ENCODE results near the gene PIK3R2.

PIK3R2 gene

DNA sequence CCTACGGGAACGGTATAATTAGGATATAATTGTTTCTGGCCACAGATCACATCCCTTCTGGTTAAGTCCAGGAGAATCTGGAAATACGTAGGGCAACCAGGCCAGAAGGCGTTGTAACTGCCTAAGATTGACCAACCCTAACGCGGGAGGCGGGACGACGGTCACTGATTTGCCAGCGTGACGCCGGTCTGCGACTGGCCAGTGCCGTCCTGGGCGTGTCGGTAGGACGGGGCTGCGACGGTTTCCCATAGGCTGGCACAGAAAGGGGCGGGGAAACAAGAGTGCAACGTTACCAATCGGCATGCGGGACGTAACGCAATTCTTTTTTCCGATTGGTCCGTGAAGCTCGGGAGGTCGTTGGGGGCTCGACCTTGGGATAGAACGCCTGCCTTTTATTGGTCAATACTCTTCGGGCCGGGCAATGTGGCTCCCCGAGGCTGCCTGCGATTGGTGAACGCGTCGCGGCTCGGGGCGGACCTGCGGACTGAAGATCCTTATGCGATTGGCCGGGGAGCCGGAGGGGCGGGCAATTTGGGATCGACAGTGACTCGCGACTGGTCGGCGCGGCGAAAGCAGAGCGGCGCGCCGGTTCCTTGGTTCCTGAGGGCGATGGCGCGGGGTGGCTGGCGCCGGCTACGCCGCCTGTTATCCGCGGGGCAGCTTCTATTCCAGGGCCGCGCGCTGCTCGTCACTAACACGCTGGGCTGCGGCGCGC, 39.9 kb downstream of the PIK3R2 start, which contains the start of gene MPV17L2:
Gene MPV17L2, plus strand, starts transcription at position 546 of the 715 bp plus-strand sequence. Its CDS starts 64 bp downstream, at position 610.
- Mint-ChIP-seq H3K27ac (peak within 1 kb of the TSS; percentile 89), H3K4me3 (peak within 1 kb of the TSS; percentile 83)

DNA sequence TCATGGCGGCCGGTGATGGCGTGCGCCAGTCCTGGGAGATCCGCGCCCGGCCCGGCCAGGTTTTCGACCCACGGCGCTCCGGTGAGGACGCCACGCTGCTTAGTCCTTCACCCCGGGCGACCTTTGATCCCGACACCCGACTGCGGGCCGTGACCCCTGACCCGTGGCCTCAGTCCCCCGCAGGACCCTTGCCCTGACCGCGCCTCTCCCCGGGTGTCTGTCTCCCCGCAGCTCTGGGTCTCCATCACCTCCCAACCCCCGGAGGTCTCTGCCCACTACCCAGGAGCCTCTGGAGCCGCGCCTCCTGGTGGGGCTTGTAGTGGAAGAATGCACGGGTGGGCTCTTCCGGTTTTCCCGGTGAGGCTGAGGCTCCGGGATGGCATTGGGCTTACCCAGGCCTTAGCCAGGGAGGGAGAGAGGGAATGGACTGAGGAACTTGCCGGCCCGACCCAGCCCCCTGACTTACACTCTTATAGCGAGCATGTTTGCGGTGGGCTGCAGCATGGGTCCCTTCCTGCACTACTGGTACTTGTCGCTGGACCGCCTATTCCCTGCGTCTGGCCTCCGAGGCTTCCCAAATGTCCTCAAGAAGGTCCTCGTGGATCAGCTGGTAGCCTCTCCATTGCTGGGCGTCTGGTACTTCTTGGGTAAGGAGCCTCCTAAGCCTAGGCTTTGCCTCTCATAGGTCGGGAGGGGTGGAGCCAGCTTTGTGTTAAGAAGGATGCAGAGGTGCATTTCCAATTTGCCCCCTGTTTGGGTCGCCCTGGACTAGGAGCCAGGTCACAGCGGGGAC, 40.6 kb downstream of the PIK3R2 start:
- peaks cover 7% of the 10 kb centered on the region for H3K36me3 Mint-ChIP-seq (ENCODE audit: low read depth)
- H3K9me3 Mint-ChIP-seq, result no peaks in the 10 kb centered on the region
- H3K27ac Mint-ChIP-seq, result peak overlapping the region; percentile 89
- no peaks in the 10 kb centered on the region for H3K27me3 Mint-ChIP-seq (ENCODE audit: low read depth)
- peaks cover 22% of the 10 kb centered on the region for H3K4me1 Mint-ChIP-seq (ENCODE audit: low read depth)
- peak overlapping the region; percentile 83 for H3K4me3 Mint-ChIP-seq

More for the DNA sequence above, 39.9 kb downstream of the PIK3R2 start, which contains the start of gene MPV17L2:
- Mint-ChIP-seq H3K36me3 (ENCODE audit: low read depth) (no peaks in the 10 kb centered on the region), H3K27me3 (ENCODE audit: low read depth) (no peaks in the 10 kb centered on the region), H3K9me3 (no peaks in the 10 kb centered on the region), H3K4me1 (ENCODE audit: low read depth) (peaks cover 22% of the 10 kb centered on the region)

DNA sequence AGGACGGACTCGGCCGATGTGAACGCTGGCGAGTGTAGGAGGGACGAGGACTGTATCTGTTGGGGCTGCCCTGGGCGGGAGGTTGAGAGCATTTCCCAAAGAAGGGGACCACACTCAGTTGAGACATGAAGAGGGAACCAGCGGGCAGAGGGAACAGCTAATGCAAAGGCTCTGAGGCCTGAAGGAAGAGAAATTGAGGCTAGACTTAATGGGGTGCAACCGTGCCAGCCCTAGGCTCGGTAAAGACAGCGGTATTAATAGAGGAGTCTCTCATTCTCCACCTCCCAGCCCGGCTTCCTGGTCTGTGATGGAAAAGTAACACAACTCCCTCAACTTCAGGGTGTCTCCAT, 41.2 kb downstream of the PIK3R2 start:
- no peaks in the 10 kb centered on the region for H3K9me3 Mint-ChIP-seq
- H3K36me3 Mint-ChIP-seq (ENCODE audit: low read depth), result peaks cover 12% of the 10 kb centered on the region
- peak overlapping the region; percentile 83 for H3K4me3 Mint-ChIP-seq
- no peaks in the 10 kb centered on the region for H3K27me3 Mint-ChIP-seq (ENCODE audit: low read depth)
- peak overlapping the region; percentile 65 for H3K27ac Mint-ChIP-seq
- peaks cover 22% of the 10 kb centered on the region for H3K4me1 Mint-ChIP-seq (ENCODE audit: low read depth)

DNA sequence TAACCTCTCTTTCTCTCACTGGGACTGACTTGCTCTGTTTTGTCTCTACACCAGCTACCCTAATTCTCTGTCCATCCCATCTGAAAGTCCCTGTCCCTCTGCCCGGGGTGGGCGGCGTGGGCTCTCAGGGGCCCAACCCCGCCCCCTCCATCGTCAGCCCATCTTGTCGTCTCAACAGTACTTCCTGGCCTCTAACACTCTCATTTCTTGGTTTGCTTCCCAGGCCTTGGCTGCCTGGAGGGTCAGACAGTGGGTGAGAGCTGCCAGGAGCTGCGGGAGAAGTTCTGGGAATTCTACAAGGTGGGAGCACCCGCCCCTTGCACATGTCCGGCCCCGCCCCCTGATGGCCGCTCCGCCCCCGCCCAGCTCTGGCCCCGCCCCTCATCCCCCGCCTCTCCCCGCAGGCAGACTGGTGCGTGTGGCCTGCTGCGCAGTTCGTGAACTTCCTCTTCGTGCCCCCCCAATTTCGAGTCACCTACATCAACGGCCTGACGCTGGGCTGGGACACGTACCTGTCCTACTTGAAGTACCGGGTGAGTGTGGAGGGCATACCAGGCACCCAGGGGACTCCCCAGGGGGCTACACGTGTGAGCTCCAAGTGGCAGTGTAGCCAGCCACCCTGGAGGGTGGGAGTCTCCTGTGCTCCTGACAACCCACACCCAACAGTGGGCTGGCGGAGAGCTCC, 41.7 kb downstream of the PIK3R2 start:
- peaks cover 12% of the 10 kb centered on the region for H3K36me3 Mint-ChIP-seq (ENCODE audit: low read depth)

DNA sequence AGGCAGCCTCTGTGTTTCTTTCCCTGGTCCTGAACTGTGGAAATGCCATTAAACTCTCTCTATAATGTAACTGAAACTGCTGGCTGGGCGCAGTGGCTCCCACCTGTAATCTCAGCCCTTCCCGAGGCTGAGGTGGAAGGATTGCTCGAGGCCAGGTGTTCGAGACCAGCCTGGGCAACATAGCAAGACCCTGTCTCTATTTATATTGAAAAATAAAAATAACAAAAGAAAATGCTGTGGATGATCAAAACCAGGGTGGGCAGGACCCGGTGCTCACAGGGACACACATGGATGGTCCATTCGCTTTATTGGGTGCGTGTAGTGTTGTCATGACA, 43.5 kb downstream of the PIK3R2 start:
- Mint-ChIP-seq H3K4me1 (ENCODE audit: low read depth) (peaks cover 22% of the 10 kb centered on the region), H3K4me3 (no peak overlapping the region), H3K27ac (no peak overlapping the region), H3K27me3 (ENCODE audit: low read depth) (no peaks in the 10 kb centered on the region), H3K36me3 (ENCODE audit: low read depth) (peaks cover 18% of the 10 kb centered on the region), H3K9me3 (no peaks in the 10 kb centered on the region)

More for the DNA sequence above, 41.7 kb downstream of the PIK3R2 start:
- peak overlapping the region; percentile 65 for H3K27ac Mint-ChIP-seq
- no peaks in the 10 kb centered on the region for H3K27me3 Mint-ChIP-seq (ENCODE audit: low read depth)
- H3K4me1 Mint-ChIP-seq (ENCODE audit: low read depth), result peaks cover 22% of the 10 kb centered on the region
- H3K4me3 Mint-ChIP-seq, result peak overlapping the region; percentile 83
- H3K9me3 Mint-ChIP-seq, result no peaks in the 10 kb centered on the region

DNA sequence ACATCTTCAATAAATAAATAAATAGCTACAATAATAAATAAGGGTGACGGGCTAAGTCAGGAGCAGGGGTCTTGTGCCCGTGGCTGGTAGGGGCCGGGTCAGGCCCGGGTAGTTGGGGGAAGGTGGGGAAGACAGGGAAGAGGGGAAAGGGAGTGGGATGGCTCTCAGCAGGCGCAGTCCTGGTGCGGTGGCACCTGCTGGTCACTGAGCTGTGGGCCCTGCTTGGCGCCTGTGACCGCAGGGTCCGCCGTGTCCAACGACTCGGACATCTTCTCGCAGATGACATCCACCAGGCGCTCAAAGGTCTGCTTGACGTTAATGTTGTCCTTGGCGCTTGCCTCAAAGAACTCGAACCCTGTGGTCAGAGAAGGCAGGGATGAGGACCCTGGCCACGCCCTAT, 44.3 kb downstream of the PIK3R2 start:
- Mint-ChIP-seq H3K36me3 (ENCODE audit: low read depth) (peaks cover 23% of the 10 kb centered on the region), H3K4me3 (no peak overlapping the region), H3K27me3 (ENCODE audit: low read depth) (no peaks in the 10 kb centered on the region), H3K27ac (no peak overlapping the region), H3K9me3 (no peaks in the 10 kb centered on the region), H3K4me1 (ENCODE audit: low read depth) (peaks cover 19% of the 10 kb centered on the region)

DNA sequence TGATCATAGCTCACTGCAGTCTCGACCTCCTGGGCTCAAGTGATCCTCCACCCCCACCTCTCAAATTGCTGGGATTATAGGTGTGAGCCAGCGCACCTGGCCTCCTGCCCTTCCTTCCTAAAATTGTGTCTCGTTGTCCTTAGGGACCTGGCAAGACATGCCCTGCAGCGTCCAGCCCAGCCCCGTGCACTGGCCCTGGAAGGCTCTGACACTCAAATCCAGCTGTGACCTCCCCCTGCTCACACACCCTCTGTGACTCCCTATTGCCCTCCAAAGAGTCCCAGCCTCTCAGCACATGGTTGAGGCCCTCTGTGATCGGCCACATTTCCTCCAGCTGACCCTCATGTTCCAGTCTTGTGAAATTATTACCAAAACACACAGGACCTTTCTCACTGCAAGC, 45.0 kb downstream of the PIK3R2 start:
- peaks cover 19% of the 10 kb centered on the region for H3K4me1 Mint-ChIP-seq (ENCODE audit: low read depth)
- no peak overlapping the region for H3K27ac Mint-ChIP-seq
- no peaks in the 10 kb centered on the region for H3K9me3 Mint-ChIP-seq
- peaks cover 23% of the 10 kb centered on the region for H3K36me3 Mint-ChIP-seq (ENCODE audit: low read depth)
- H3K27me3 Mint-ChIP-seq (ENCODE audit: low read depth), result no peaks in the 10 kb centered on the region
- no peak overlapping the region for H3K4me3 Mint-ChIP-seq

DNA sequence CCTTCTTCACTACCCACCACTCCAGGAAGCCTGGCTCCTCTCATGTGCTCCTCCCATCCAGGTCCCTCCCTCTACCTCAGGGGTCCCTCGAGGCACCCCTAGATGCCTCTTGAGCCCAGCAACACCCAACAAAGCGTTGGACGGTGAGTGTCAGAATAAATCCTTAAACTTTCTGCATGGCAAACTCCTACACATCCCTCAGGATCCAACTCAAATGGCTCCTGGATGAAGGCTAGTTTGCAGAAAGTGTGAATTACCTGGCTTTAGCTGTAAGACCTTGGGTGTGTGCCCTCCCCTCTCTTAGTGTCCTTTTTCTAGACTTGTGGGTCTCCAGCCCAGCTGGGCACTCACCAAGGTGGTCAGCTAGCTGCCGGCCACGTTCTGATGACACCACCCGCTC, 45.4 kb downstream of the PIK3R2 start:
- no peak overlapping the region for H3K27ac Mint-ChIP-seq

DNA sequence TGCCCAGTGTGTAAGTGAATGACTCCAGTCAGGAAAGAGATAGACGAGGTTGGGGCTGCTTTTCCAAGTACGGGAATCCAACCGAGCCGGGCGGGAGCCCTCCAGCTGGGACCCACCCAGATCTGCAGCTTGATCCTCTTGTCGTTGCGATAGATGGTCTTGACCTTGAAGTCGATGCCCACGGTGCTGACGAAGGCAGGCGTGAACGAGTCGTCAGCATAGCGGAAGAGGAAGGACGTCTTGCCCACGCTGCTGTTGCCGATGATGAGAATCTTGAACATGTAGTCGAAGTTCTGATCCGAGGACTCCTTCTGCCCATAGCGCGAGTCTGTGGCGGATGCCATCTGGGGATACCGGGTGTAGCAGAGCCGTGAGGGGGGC, 49.4 kb downstream of the PIK3R2 start:
- Mint-ChIP-seq H3K9me3 (no peaks in the 10 kb centered on the region), H3K27me3 (ENCODE audit: low read depth) (peaks cover 3% of the 10 kb centered on the region), H3K36me3 (ENCODE audit: low read depth) (peaks cover 23% of the 10 kb centered on the region), H3K4me1 (ENCODE audit: low read depth) (peaks cover 23% of the 10 kb centered on the region), H3K4me3 (peak overlapping the region; percentile 46), H3K27ac (no peak overlapping the region)

More for the DNA sequence above, 45.4 kb downstream of the PIK3R2 start:
- H3K4me1 Mint-ChIP-seq (ENCODE audit: low read depth), result peaks cover 24% of the 10 kb centered on the region
- H3K4me3 Mint-ChIP-seq, result no peak overlapping the region
- no peaks in the 10 kb centered on the region for H3K27me3 Mint-ChIP-seq (ENCODE audit: low read depth)
- H3K9me3 Mint-ChIP-seq, result no peaks in the 10 kb centered on the region
- peaks cover 23% of the 10 kb centered on the region for H3K36me3 Mint-ChIP-seq (ENCODE audit: low read depth)

DNA sequence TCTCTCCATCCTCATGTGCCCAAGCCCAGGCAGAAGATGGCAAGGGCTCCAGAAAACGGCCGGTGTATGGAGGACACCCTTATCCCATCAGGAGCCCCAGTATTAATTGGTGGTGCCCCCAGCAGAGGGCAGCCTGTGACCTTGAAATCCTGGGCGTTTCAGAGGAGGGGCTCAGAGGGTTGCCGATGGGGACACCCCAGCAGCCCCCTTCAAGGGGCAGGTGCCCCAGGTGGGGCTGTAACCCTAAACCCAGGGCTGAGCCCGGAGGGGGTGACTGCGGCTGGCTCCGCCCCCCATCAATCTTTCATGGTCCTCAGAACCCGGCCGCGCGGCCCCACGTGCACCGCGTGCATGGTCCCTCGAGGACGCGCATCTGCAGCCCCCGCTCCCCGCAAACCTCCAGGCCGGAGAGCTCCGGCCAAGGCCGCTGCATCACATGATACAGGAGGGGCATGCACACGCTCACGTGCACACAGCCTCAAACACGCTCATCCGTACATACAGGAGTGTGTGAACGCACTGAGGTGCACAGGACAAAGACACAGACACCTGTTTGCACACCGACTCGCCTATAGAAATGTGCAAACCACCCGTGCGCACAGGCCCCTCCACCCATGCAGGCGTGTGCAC, 49.9 kb downstream of the PIK3R2 start:
- H3K36me3 Mint-ChIP-seq (ENCODE audit: low read depth), result peaks cover 23% of the 10 kb centered on the region
- H3K4me1 Mint-ChIP-seq (ENCODE audit: low read depth), result peaks cover 23% of the 10 kb centered on the region
- peak overlapping the region; percentile 93 for H3K4me3 Mint-ChIP-seq
- peaks cover 3% of the 10 kb centered on the region for H3K27me3 Mint-ChIP-seq (ENCODE audit: low read depth)
- H3K27ac Mint-ChIP-seq, result peak overlapping the region; percentile 78
- H3K9me3 Mint-ChIP-seq, result no peaks in the 10 kb centered on the region

DNA sequence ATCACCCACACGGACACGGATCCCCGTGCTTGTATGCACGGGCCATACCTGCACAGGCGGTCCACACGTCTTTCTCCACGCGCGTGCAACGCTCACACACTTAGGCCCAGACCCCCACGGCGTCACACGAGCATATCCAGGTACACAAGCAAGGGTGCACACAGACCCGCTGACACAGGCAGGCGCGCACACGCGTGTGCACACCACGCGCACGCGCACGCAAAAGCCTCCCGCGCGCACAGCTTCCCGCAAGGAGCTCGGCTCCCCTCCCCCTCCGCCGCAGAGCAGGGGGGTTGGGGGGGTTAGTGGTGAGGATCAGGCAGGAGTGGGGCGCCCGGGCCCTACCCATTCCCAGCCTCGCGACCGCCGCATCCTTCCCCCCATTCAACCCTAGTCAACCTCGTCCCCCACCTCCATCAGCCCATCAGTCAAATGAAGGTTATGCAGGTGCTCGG, 50.5 kb downstream of the PIK3R2 start:
- Mint-ChIP-seq H3K4me1 (ENCODE audit: low read depth) (peaks cover 23% of the 10 kb centered on the region), H3K27ac (peak overlapping the region; percentile 78), H3K9me3 (no peaks in the 10 kb centered on the region), H3K27me3 (ENCODE audit: low read depth) (peaks cover 3% of the 10 kb centered on the region), H3K4me3 (peak overlapping the region; percentile 93), H3K36me3 (ENCODE audit: low read depth) (peaks cover 18% of the 10 kb centered on the region)

DNA sequence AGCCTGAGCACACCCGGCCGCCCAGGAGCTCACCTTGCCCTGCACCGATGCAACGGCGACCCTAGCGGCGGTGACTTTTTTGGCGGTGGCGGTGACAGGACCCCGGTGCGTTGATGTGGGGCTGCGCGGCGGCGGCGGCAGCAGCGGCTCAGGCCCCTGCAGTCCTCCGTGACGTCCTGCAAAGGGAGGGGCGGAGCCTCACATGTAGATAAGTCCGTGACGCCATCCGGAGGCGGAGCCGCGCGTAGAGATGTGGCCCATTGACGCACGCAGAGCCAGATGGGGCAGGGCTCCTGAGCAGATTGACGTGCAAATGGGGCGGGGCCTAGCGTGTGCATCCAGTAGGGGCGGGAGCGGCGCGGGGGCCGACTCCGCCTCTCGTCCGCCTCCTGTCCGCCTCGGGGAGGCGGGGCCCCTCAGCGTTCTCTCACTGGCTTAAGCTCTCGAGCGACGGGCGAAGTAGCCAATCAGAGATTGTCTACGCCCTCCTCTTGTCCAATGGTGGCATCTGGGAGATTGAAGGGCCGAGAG, 51.0 kb downstream of the PIK3R2 start, which contains the start of gene RAB3A:
Gene RAB3A, minus strand, starts transcription at position 180 of the 531 bp plus-strand sequence. CDS start 1,302 bp downstream, outside the sequence.
- Mint-ChIP-seq H3K4me3 (peak within 1 kb of the TSS; percentile 93), H3K4me1 (ENCODE audit: low read depth) (peaks cover 23% of the 10 kb centered on the region), H3K27ac (peak within 1 kb of the TSS; percentile 93), H3K27me3 (ENCODE audit: low read depth) (peaks cover 3% of the 10 kb centered on the region), H3K9me3 (no peaks in the 10 kb centered on the region), H3K36me3 (ENCODE audit: low read depth) (peaks cover 13% of the 10 kb centered on the region)

DNA sequence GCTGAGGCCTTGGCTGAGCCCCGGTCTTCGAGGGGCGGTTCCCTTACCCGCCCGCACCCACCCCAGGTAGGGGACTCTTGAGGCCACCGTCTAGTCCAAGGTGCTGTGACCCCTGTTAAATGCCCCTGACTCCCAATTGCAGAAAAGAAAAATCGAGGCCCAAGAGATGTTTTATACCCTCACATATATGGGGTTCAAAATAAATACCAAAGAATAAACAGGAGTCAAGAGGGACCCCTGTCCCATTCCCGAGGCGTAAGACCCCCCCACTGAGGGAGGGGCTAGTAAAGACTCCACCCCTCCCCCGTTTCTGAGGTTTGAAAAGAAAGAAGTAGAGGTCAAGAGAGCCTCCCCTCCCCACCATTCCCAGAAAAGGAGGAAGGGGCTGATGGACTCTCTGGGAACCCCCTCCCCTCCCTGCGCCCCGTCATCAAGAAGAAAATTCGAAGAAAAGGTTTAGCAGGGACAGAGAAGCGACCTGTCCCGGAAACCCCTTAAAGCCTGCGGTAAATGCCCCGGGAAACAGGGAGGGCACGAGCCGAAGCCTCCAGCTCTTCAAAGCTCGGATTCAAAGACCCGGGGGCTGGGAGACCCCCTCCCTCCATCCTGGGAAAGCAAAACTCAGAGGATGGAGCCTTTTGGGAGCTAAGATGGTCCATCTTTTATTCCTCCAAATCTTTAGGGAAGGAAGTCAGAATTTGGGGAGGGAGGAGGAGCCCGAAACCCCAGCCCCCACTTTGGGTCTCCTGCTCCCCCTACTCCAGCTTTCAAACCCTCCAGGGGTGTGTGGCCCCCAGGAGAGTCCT, 51.6 kb downstream of the PIK3R2 start:
- Mint-ChIP-seq H3K36me3 (ENCODE audit: low read depth) (peaks cover 11% of the 10 kb centered on the region), H3K4me1 (ENCODE audit: low read depth) (peaks cover 23% of the 10 kb centered on the region), H3K4me3 (peak overlapping the region; percentile 93), H3K27me3 (ENCODE audit: low read depth) (peaks cover 3% of the 10 kb centered on the region), H3K27ac (peak overlapping the region; percentile 93), H3K9me3 (no peaks in the 10 kb centered on the region)

Data from T-helper 1 cell treated with Interleukin-12 subunit alpha and Interleukin-12 subunit beta and Interleukin-4 antibody, amounts not matched to agents 30 μg/mL and 1 μg/mL, for 36 hours (primary cell).